AG09309 (cell line): ENCODE measurements around the gene PEPD.

Experiments used
- DNase-seq: peaks from one replicate; pipeline ENCODE4 v3.0.0-alpha.2; 2010; ENCODE audit warnings: low read depth
- H3K4me3 ChIP-seq: 2 replicates; pipeline ENCODE4 v1.5.1; 2011; ENCODE audit warnings: mild to moderate bottlenecking, low read depth, low read length, moderate library complexity; ENCODE audit not compliant: control insufficient read depth
- TF ChIP-seq, protein P1 (sequence below): IDR thresholded peaks from 2 replicates; pipeline ENCODE4 v1.5.1; 2011; ENCODE audit warnings: mild to moderate bottlenecking, low read depth, low read length, inconsistent platforms; ENCODE audit not compliant: insufficient read depth, control insufficient read depth; ENCODE audit errors: missing control alignments

The PEPD gene

DNA sequence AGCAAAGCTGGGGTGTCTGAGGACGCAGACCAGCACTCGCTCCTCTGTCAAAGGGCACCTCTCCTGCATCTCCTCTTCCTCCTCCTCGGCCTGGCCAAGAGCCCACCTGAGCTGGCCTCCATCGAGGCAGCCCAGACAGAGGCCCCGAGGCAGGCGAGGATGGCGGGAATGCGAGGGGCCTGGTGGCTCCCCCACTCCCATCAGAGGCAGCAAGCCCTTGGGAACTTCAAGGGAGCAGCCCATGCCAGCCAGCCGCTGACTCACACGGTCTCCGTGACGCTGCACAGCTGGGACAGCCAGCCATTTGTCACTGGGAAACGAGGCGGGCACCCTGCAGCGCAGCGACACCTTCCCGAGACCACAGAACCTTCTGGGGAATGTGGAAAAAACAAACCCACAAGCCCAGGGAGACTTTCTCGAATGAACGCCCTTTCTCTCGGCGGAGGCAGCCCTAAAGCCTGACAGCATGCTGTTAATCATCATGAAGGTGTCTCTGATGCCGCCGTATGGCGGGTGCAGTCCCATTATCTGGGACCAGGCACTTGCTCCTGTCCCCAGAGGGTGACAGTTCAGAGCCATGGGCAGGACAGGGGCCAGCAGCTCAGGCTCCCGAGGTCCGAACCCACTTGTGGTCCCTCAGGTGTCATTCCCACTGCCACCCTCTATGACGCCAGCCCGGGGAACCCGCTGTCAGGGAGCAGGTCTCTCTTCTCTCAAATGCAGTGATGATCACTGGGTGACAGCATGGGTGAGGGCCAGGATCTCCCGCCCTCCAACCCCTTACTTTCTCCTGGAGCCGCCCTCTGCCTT is 53.0 kb downstream of the PEPD start:
- TF ChIP-seq, protein P1, sequence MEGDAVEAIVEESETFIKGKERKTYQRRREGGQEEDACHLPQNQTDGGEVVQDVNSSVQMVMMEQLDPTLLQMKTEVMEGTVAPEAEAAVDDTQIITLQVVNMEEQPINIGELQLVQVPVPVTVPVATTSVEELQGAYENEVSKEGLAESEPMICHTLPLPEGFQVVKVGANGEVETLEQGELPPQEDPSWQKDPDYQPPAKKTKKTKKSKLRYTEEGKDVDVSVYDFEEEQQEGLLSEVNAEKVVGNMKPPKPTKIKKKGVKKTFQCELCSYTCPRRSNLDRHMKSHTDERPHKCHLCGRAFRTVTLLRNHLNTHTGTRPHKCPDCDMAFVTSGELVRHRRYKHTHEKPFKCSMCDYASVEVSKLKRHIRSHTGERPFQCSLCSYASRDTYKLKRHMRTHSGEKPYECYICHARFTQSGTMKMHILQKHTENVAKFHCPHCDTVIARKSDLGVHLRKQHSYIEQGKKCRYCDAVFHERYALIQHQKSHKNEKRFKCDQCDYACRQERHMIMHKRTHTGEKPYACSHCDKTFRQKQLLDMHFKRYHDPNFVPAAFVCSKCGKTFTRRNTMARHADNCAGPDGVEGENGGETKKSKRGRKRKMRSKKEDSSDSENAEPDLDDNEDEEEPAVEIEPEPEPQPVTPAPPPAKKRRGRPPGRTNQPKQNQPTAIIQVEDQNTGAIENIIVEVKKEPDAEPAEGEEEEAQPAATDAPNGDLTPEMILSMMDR = no peak
- H3K4me3 ChIP-seq = no peak overlapping the region
- no peak for DNase-seq

DNA sequence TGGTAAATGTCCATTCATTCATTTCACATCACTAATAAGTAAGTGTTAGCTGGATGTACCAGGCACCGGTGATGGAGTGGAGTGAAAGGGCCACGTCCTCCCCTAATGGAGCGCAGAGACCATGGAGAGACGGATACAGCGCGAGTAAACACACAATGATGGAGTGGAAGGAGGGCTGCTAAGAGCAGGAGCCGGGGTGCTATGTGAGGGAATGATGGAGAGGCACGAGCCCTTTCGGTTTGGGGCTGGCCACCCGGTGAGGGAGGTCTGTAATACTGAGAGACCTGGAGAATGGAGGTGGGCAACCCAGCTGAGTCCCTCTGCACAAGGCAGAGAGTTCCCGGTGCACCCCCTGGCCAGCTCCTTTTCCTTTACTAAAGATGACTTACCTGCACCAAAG is 53.7 kb downstream of the PEPD start:
- TF ChIP-seq, protein P1 = no peak
- H3K4me3 ChIP-seq = no peak overlapping the region
- DNase-seq = no peak

DNA sequence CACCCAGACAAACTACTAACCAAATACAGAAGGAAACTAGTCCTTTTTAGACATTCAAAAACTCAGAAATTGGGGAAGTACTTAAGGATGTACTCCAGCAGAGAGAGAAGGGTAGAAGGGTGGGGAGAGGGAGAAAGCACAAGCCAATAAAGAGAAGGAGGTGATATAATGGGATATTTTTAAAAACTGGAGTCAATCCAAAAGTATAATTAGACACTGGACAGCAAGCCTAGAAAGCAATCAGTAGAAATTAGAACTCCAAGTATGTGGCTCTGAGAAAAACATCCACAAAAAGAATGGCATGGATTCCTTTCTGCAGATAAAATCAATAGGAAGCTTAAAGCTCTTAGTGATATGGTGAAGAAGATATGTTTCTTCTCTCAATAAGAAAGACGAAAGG is 55.8 kb downstream of the PEPD start:
- DNase-seq = no peak
- no peak overlapping the region for H3K4me3 ChIP-seq
- TF ChIP-seq, protein P1 = no peak

DNA sequence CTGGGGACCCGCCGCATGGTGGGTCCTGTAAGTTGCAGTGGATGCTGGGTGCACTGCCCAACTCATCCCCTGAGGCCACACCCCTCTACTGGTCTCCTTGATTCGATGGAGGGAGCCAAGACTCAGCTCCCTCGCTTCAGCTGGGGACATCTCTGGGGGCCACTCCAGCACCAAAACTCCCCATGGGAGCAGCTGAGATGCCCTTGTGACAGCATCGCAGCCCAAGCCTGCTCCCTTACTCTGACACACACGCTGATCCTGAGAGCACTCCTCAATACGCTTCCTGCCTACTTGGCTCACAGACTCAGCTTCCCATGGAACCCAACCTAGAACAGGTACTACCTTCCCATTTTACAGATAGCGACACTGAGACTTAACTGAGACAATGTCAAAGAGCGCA is 56.2 kb downstream of the PEPD start:
- DNase-seq = no peak
- TF ChIP-seq, protein P1 = no peak
- no peak overlapping the region for H3K4me3 ChIP-seq

DNA sequence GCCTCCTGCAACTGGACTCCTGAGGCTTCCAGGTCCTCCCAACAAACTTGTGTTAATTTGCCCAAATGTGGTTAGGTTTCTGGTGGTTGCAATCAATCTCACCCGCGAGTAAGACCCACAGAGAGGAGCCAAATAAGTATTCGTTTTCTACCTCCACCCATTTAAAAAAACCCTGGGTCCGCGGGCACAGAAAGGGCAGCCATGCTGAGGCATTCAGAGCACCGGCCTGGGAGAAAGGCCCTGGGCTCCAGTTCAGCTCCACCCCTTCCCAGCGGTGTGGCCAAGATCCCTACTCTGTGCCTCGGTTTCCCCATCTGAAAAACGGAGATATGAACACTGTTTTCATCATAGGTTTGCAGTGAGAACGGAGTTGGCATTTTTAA is 56.9 kb downstream of the PEPD start:
- H3K4me3 ChIP-seq = no peak overlapping the region
- TF ChIP-seq, protein P1 = no peak
- no peak for DNase-seq

DNA sequence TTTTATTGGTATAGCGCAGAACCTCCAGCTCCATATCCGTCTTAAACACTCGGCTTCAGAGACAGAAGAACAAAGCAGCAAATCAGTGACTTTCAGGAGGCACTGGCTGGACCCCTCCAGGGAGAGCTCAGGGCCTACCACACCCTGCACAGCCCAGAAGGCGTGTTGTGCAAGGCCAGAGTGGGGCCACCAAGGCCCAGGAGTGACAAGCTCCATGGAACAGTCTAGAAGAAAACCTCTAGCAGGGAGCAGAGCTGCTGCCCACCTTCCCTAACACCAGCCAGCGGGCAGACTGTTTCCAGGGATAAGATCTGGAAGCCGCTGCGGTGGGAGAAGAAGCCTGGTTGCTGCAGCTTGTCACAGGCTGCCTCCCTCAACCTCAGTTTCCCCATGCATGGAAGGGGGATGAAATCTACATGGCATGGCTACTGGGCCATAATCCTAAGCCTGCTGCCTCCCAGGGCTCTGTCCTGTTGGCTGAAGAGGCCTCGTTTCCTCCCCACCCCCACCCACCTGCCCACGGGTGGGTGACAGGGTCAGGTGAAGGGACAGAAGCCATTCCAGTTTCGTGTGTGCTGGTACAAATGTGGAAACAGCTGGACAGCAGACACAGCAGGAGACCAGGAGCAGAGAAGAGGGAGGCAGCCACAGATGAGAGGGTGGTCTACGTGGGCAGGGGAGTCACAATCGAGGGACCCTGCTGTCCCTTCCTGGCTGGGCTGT is 57.4 kb downstream of the PEPD start:
- H3K4me3 ChIP-seq = no peak overlapping the region
- no peak for DNase-seq
- TF ChIP-seq, protein P1 = no peak
